GM18519 (cell line): ENCODE data around the gene LIN28A.

Experiments used
- ATAC-seq: cut with Tn5 transposase; IDR thresholded peaks from one replicate; pipeline ENCODE4 v1.9.1; 2021; ENCODE audit warnings: mild to moderate bottlenecking, moderate library complexity; ENCODE audit not compliant: unreplicated experiment, low FRiP score

The LIN28A gene

GRCh38 chr1:26431979-26432695, 21.5 kb downstream of the LIN28A start, which contains the start of gene DHDDS:
DHDDS (plus strand) TSS chr1:26432321; CDS start chr1:26432946, 625 bp downstream.
- peak; percentile 83 for ATAC-seq

GRCh38 chr1:26432793-26433192, 22.2 kb downstream of the LIN28A start:
- no peak for ATAC-seq

- ATAC-seq, result no peak
Measured at GRCh38 chr1:26434161-26434752, 23.6 kb downstream of the LIN28A start.

DNA sequence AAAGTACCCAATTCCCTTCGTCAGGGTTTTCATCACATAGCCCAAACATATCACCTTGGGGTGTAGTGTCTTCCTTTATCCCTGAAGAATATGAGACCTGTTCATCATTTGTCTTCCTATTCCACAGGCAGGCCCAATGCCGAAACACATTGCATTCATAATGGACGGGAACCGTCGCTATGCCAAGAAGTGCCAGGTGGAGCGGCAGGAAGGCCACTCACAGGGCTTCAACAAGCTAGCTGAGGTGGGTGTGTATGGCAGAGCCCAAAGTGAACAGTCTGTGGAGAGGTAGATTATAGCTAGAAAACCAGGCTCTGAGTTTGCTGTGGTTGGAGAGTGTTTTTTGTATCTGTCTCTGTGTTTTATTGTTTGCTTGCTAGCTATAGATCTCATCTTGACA, 27.4 kb downstream of the LIN28A start:
- no peak for ATAC-seq

DNA sequence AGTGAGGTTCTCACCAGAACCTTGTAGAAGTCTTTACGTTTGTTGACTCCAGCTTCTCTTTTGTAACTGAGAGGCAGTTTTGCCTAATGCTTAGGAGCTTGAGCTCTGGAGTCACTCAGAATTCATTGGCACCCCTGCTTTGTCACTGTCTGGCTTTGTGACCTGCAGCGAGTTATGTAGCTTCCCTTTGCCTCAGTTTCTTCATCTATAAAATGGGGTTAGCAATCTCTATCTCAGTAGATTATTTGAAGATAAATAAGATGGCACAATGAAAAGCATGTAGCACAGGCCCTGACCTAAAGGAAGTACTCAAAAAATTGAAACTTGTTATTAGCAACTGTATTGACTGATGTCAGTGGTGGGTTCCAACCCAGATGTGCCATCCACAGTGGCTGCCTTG, 29.6 kb downstream of the LIN28A start:
- no peak for ATAC-seq

- no peak for ATAC-seq
Measured at GRCh38 chr1:26449868-26450267, 39.3 kb downstream of the LIN28A start.

DNA sequence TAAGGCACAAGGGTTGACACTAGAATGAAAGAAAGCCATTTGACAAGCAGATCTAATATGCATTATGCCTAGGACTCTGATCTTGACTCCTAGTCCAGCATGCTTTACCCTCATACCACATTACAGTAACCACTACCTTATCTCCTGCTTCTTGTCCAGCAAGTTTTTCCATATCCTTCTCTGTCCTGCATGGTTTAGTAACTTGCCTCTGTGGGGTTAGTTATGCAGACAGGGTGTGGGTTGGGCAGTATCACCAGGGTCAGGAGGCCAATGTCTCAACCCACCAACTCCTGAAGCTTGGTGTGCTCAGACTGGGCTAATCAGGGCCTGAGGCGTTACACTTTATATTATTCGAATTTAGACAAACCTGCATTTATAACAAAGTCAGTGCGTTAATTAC, 40.3 kb downstream of the LIN28A start:
- ATAC-seq, result no peak

DNA sequence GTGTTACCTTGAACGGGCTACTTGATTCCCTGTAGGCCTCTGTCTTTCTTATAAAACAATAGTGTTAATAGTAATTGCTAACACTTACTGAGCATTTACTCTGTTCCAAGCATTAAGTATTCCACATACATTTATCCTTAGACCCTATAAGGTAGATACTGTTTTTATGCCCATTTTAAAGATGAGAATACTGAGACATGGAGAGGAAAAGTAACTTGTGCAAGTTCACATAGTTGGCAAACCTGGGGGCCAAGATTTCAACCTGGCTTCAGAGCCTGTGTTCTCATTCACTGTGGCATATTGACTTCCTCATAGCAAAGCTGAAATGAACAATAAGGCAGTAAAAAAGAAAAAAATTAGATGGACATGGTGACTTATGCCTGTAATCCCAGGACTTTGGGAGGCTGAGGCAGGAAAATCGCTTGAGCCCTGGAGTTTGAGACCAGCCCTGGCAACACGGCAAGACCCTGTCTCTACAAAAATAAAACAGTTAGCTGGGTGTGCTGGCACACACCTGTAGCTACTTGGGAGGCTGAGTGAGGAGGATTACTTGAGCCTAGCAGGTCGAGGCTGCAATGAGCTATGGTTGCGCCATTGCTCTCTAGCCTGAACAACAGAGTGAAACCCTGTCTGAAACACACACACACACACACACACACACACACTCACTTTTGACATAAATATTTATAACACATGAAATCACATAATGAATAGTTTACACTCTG, 42.0 kb downstream of the LIN28A start:
- ATAC-seq, result no peak

DNA sequence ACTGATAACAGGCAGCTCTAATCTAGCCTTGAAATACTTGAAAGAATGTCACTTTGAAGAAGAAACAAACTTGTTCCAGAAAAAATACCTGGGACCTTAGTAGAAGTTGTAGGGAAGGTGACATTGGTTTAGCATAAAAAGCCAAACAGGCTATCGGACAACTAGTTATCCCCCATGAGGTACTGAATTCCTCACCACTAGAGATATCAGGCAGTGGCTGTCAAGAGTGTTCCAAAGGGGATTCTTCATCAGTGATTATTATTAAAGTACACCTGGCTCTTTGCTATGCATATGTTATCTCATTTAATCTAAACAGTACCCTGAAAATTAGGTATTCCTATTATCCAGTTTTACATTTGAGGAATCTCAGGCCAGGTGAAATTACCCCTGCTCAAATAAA, 48.5 kb downstream of the LIN28A start:
- ATAC-seq, result no peak

- no peak for ATAC-seq
Measured at GRCh38 chr1:26459573-26460031, 49.0 kb downstream of the LIN28A start.

DNA sequence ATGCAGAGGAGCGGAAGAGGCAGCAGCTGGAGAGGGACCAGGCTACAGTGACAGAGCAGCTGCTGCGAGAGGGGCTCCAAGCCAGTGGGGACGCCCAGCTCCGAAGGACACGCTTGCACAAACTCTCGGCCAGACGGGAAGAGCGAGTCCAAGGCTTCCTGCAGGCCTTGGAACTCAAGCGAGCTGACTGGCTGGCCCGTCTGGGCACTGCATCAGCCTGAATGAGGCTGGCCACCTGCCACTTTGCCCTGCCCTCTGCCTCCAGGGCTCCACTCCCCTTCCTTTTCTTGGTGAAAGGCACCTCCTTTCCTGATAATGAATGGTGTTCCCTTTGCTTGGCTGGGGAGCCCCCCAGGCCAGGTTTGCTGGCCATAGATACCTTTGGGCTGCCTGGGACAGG, 58.3 kb downstream of the LIN28A start:
- ATAC-seq, result no peak

DNA sequence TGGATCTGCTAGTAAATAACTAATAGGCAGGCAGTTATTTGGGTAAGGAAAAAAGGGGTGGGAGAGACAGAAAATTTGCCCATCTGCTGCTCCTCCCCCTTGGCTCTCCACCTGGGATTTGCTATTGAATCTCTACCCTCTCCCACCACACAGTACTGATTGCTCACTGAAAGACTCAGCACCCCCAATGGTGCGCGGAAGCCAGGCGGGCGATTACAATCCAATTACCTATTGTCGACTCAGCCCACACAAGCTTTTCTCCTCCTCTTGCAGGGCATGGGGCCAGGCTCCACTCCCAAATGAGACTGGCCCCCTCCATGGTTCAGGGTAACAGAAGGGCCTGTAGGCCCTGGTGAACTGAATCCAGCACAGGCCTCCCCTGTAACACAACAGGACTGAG, 58.9 kb downstream of the LIN28A start:
- no peak for ATAC-seq

DNA sequence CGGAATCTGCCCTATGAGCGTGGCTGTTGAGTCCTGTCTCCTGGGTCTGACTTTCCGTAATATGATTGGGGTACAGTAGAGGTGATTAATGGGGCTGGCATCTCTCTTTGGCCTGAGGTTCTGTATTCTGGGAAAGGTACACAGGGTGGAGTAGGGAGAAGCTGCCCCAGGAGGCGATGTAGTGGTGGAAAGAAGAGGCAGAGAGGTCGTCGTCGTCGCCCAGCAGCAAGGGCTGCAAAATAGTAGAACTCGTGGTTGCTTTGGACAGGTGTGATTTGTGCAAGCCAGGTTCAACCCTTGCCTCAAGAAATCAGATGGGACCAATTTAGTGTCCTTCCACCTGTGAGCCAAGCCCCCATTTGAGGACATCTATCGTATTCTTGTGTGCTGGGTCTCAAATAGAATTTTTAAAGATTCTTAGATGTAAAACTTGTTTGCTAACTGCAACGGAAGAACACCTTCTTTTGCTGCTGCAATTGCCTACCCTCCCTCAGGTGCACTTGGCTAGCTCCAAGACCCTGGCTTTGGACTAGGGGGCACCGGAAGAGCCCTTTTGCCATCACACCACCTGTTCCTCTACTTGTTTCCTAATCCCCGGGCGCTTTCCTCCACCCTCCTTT, 60.4 kb downstream of the LIN28A start:
- no peak for ATAC-seq

- ATAC-seq, result peak; percentile 0
Measured at GRCh38 chr1:26471498-26472319, 61.1 kb downstream of the LIN28A start.

DNA sequence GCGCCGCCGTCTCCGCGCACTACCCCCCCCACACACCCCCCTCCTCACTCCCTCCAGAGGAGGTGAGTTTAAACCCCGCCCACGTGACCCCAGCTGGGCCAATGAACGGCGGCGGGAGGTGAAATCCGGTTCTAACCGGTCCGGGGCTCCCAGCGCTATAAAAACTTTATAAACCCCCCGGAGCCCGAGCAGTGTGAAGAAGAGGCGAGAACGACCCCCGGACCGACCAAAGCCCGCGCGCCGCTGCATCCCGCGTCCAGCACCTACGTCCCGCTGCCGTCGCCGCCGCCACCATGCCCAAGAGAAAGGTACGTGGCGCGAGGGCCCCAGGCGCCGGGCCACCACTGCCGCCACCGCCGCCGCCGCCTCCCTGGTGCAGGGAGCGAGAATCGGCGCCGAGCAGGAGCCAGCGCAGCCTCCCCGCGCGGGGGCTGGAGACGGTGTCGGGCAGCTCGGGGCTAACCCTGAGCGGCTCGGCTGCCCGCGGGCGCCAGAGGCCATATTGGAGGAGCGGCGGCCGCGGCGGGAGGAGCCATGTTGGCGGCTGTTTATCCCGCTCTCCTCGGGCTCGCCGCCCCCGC, 61.8 kb downstream of the LIN28A start, which contains the start of gene HMGN2:
Gene HMGN2, plus strand, starts transcription at position 121 of the 581 bp plus-strand sequence. Its CDS starts 173 bp downstream, at position 294.
- peak; percentile 23 for ATAC-seq

- peak; percentile 61 for ATAC-seq
Measured at GRCh38 chr1:26472901-26473845, 62.6 kb downstream of the LIN28A start.

- ATAC-seq, result no peak
Measured at GRCh38 chr1:26474818-26475217, 64.2 kb downstream of the LIN28A start.

GRCh38 chr1:26475989-26476388, 65.4 kb downstream of the LIN28A start:
- ATAC-seq, result no peak

DNA sequence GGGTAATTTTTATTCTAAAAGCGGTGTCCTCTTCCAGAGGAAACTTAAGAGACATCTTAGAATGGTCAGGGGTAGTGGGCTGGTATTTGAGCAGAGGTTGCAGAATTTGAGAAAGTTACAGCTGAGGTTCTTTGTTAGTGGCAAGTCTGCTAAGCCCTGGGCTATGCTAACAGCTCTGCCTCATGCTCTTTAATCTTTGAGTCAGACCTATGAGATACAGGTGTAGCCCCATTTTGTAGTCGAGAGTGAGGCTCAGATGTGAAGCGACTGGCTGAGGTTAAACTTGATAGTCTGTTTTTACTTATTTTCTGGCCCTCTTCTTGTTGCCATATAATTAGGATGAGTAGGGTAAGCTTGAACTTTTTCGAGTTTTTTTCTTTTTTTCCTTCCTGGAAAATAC, 66.3 kb downstream of the LIN28A start:
- no peak for ATAC-seq
